HG02870 (cell line): Measurements from ENCODE around the gene GSTP1.
"Not testable (repeated sequence)": the region's sequence is repeated elsewhere in the genome, so short reads cannot be mapped to it uniquely, and the experiment has no call there.

Experiments
- ATAC-seq: cut with Tn5 transposase; IDR thresholded peaks from one replicate; pipeline ENCODE4 v1.9.1; 2021; ENCODE audit warnings: mild to moderate bottlenecking, moderate library complexity; ENCODE audit not compliant: unreplicated experiment

Gene GSTP1

DNA sequence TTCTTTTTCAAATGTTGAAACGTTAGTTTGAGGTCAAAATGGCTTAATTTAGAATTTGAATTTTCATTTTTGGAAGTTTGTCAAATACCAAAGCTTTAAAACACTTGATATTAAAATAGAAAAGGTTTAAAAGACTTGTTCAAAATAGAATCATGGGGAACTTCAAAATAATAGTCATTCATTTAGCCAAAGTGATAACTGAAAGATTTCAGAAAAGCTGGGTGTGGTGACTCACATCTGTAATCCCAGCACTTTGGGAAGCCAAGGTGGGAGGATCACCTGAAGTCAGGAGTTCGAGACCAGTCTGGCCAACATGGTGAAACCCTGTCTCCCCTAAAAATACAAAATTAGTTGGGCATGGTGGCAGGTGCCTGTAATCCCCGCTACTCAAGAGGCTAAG lies 10.9 kb downstream of the GSTP1 start:
- ATAC-seq = no peak

DNA sequence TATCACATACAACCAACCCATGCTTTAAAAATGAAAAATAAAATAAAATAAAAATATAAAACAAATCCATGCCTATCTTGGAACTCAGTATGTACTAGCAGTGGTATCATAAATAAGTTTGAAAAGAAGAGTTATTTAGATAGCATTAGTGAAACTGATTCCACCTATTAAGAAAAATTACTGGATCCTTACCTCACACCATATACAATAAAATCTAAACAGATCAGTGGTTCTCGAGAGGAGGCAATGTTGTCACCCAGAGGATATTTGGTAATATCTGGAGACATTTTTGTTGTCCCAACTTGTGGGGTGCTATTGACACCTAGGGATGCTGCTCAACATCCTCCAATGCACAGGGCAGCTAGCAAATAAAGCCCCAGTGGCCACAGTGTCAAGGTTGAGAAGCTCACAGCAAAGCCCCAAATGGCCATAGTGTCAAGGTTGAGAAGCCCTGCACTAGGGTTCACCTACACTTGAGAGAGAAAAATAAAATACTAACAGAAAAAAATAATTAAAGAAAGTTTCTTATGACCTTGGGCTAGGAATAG lies 13.2 kb downstream of the GSTP1 start:
- ATAC-seq = no peak

DNA sequence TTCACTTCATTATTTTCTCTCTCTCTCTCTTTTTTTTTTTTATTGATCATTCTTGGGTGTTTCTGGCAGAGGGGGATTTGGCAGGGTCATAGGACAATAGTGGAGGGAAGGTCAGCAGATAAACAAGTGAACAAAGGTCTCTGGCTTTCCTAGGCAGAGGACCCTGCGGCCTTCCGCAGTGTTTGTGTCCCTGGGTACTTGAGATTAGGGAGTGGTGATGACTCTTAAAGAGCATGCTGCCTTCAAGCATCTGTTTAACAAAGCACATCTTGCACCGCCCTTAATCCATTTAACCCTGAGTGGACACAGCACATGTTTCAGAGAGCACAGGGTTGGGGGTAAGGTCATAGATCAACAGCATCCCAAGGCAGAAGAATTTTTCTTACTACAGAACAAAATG lies 13.8 kb downstream of the GSTP1 start:
- ATAC-seq = not testable (repeated sequence)

DNA sequence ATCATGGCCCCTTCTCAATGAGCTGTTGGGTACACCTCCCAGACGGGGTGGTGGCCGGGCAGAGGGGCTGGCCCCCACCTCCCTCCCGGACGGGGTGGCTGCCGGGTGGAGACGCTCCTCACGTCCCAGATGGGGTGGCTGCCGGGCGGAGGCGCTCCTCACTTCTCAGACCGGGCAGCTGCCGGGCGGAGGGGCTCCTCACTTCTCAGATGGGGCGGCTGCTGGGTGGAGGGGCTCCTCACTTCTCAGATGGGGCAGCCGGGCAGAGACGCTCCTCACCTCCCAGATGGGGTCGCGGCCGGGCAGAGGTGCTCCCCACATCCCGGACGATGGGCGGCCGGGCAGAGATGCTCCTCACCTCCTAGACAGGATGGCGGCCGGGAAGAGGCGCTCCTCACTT lies 14.4 kb downstream of the GSTP1 start:
- not testable (repeated sequence) for ATAC-seq

DNA sequence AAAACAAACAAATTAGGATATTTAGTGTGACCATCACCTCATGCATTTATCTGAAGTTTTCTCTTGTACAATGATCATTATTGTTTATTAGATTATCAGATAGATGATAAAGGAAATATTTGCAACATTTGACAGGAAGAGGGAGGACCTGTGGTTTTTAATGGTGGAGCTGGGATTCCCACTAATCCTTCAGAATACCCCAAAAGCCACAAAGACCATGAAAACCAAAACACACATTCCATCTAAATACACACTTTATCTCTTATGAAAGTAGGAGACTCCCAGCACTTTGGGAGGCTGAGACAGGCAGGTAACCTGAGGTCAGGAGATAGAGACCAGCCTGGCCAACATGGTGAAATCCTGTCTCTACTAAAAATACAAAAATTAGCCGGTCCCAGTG lies 15.5 kb downstream of the GSTP1 start:
- no peak for ATAC-seq

DNA sequence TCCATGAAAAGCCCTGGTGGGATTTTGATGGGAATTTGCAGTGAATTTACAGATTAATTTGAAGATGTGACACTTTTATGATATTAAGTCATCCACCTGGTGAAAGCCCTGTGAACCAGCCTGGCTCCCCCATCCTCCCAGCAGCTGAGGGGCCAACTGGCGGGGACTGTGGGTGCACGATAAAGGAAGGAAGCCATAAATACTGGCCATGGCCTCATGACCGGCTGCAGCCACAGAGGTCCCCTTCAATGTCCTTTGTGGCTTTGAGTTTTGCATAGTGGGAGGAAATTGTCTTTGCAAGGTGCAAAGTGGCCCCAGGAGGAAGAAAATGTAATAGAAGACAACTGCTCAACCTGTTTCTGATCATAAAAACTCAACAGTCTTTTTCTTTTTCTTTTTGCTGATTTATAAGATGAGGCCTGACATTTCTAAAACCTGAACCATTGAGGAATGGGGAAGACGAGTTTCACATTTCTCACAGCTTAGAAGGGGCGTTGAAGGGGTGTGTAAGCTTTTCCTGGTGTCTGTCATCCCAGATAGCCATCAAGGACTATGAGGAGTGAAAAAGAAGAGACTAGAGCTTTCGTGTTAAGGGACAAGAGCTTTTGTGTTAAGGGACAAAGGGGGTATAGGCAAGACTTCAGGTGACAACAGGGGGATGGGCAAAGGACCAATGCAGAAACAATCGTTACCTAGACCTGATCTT lies 16.9 kb downstream of the GSTP1 start:
- no peak for ATAC-seq

DNA sequence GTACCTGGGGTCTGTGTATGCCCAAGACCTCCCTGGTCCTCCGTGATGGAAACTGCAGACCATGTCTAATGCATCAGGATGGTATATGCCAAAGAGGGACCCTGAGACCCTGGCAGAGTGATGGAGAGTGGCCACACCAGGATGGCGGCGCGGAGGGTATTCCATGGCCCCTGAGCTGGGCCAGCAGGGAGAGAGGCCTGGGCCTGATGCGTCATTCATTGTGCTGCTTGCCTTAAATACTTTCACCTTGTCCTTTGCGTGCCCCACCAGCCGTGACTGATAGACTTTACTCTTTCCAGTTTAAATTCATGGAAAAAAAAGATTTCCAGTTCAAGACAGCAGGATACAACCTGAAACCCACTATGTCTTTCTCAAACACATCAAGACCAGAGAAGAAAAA lies 17.5 kb downstream of the GSTP1 start:
- ATAC-seq = no peak

DNA sequence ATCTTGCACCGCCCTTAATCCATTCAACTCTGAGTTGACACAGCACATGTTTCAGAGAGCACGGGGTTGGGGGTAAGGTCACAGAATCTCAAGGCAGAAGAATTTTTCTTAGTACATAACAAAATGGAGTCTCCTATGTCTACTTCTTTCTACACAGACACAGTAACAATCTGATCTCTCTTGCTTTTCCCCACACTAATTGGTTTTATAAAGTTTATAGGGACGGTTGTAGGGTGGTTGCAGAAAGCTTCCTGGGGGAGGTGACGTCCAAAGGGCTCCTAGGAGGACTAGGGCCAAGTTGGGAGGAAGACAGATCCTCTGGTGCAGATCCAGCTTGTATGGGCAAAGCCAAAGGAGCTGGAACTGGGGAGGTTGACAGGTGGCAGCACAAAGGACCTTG lies 20.5 kb downstream of the GSTP1 start:
- ATAC-seq = not testable (repeated sequence)

DNA sequence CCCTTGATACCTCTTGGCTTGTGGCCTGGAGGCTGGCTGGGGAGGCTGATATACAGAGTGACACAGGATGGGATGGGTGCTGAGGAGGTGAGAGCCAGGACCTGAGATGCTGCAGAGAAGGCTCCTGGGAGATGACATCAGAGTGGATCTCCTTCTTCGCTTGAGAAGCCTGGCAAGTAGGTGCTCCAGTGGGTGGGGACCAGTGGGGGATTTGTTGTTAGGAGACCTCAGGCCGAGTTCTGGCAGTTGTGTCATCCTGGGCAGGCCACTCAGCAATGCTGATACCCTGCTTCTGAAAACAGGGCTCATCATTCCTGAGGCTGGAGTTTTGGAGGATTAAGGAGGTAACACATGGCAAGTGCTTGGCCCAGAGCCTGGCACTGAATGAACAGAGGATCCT lies 21.2 kb downstream of the GSTP1 start:
- ATAC-seq = no peak

DNA sequence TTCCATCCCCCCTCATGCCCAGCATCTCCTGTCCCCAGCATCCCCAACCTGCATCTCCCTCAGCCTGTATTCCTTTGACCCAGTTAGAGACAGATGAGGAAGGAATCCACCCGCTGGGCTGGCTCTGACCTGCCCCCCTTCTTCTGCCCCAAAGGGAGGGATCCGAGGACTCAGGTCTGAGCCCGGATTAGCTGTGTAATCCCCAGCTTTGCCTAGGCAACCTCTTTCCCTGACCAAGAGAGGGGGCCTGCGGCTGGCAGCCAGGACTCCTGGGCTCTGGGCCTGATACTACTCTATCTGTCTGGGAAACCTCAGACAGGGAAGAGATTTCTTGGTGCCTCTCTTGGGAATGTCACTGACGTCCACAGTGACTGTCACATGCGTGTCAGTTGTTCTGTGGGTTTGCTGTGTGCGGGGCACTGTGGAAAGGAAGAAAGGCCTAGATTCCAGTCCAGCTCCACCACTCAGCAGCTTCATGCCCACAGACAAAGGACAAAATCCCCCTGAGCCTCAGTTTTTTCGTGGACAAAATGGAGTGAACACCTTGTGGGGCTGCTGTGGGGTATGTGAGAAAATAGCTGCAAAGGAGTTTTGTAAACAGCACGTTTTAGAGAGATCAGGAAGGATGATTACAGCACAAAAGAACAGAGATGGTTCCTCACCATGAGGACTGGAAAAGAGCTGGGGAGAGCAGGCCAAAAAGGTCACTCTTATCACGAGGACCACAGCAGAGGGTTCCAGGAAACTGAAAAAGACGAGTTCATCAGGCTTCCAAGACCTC lies 21.8 kb downstream of the GSTP1 start:
- ATAC-seq = no peak

DNA sequence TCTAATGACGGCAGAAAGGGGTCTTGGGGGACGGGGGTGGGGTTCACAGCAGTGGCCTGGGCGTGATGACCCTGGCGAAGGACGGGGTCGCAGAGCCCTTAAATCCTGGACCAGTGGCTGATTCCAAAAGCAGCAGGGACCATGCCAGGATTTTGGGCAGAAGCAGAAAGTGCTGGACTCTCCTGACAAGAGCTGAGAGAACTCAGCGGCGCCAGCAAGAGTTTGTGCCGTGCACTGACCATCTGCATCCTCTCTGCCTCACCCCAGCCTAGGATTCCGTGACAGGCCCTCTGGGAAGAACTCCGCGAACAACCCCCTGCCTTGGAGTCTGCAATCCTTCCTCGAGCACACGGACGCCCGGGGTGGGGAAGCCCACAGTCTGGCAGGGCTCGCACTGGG lies 22.5 kb downstream of the GSTP1 start:
- no peak for ATAC-seq

DNA sequence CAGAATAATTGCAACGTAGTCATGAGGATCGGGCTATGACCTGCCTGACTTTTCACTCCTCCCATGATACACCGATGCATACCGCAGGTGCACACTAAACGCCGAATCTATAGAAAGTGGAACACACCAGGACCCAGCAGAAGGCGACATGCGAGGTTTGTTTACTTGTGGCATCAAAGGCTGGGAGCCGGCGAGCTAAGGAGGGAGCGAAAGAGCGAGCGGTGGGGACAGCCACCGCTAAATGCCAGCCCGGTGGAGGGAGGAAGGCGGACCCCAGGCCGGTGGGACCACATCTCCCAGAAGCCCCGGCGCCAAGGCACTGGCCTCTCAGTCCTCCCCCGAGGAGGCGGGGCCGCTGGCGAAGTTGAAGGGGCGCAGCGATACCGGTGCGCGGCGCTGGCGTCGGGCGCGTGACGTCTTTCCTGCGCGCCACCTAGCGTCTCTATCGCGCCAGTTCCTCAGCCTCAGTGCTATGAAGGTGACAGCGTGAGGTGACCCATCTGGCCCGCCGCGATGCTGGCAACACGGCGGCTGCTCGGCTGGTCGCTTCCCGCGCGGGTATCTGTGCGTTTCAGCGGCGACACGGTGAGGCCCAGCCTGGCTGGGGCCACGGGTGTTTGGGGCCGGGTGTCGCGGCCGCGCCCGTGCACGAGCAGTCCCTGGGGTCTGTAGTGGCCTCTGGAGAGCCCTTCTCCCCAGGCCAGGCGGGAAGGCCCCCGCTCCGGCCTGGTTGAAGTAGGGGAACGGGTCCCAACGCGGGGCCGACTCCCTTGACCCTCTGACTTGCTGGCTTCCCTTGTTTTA lies 23.1 kb downstream of the GSTP1 start, which contains the start of gene NDUFV1:
NDUFV1 (plus strand) TSS at position 445 of the 804 bp plus-strand sequence; CDS start at position 514, 69 bp downstream.
- ATAC-seq = peak; percentile 95

DNA sequence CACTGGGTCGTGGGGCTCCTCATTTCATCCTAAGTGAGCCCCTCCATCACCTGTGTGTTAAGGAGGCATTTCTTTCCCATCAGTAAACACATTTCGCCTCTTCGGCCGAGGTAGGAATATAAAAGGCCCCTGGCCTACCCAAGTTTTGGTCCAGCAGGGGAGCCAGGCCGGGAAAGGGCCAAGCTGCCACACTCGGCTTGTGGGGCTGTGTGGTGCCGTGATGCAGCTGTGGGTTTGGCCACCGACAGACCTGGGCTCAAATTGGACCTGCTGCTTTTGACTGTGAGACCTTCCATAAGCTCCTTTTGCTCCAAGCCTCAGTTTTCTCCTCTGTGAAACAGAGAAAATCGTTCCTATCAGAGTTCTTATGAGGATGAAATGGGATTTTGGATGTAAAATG lies 23.9 kb downstream of the GSTP1 start:
- ATAC-seq = no peak

DNA sequence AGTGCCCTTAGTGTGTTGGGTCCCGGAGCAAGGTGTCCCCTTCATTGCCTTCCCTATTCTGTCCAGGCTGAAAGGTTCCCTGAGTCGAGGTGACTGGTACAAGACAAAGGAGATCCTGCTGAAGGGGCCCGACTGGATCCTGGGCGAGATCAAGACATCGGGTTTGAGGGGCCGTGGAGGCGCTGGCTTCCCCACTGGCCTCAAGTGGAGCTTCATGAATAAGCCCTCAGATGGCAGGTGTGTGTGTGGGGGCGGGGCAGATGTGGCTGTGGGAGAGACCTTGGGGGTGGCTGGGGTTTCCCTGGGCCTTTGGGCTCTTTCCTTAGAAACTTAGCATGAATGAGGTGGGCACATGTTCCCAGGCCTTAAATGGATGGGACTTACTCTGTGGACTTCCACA lies 24.9 kb downstream of the GSTP1 start:
- ATAC-seq = no peak

DNA sequence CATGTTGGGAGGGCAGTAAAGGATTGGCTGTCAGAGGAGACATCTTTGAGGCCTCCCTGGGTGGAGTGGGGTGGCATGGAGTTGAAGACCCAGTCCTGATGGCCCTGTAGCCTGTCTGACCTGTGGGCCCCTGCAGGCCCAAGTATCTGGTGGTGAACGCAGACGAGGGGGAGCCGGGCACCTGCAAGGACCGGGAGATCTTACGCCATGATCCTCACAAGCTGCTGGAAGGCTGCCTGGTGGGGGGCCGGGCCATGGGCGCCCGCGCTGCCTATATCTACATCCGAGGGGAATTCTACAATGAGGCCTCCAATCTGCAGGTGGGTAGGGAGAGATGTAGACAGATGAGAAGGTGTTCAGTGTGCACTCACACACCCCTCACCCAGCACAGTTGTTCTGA lies 25.7 kb downstream of the GSTP1 start:
- ATAC-seq = no peak

DNA sequence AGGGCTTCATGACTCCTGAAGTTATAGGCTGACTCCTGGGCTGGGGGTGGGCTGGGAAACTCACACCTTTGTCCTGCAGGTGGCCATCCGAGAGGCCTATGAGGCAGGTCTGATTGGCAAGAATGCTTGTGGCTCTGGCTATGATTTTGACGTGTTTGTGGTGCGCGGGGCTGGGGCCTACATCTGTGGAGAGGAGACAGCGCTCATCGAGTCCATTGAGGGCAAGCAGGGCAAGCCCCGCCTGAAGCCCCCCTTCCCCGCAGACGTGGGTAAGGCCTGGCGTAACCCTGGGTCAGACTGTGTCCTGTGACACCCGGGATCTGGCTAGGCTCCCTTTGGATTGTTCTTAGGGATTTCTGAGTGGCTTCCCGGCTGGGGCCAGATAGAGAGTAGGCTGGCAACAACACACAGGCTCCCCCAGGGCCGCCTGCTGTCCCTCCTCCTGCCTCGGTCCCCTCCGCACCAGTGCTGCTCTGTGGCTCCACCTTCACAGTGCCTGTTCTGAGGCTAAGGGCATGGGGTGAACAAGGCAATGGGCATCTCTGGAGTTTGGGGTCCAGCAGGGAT lies 26.8 kb downstream of the GSTP1 start:
- ATAC-seq = no peak

DNA sequence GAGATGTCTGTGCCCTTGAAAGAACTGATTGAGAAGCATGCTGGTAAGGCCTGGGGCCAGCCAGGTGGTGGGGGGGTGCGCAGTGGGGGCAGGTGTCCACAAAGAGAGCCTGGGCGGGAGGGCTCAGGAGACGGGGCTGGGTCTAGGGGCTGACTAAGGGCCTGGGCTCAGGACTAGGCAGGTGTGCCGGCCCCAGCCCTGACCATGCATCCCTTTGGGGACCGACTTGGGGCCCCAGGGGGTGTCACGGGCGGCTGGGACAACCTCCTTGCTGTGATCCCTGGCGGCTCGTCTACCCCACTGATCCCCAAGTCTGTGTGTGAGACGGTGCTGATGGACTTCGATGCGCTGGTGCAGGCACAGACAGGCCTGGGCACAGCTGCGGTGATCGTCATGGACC lies 27.6 kb downstream of the GSTP1 start:
- ATAC-seq = no peak

DNA sequence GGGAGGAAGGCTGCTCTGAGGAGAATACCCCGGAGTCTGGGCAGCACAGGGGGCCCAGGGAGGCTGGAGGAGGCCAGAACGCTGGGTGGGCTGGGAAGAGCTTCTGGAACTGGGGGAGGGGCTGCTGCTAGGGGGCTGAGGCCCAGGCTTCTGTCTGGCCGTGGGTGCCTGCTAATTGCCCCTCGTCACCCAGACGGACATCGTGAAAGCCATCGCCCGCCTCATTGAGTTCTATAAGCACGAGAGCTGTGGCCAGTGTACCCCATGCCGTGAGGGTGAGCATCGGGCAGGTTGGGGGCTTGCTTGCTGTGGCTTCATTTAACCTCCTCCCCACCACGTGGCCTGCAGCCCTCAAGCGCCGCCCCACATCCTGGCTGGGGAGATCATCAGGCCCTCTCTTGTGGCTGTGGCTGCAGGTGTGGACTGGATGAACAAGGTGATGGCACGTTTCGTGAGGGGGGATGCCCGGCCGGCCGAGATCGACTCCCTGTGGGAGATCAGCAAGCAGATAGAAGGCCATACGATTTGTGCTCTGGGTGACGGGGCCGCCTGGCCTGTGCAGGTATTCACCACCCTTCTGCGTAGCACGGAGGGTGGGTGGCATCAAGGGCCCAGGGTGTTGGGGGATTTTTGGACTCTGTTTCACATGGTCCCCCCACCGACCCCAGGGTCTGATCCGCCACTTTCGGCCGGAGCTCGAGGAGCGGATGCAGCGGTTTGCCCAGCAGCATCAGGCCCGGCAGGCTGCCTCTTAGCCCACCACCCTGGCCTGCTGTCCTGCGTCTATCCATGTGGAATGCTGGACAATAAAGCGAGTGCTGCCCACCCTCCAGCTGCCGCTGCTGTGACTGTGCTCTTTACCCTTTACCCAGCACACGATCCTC lies 28.3 kb downstream of the GSTP1 start:
- no peak for ATAC-seq

DNA sequence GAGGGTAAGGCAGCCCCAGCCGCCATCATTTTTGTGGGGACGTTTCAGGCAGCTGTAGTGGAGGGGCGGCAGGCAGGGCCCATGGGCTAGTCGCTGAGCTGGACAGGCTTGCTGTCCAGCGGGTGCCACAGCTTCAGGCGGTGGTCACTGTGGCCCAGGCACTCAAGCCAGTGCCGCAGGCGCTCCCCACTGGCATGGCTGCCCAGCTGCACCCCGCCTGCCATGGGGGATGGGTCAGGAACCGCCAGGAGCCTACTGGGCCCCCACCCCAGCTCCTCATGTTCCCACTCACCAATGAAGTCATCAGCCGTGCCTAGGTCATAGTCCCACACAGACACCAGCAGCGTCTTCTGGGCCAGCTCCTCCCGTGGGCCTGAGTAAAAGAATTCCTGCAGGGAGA lies 29.1 kb downstream of the GSTP1 start:
- no peak for ATAC-seq
